Activated naive CD8-positive, alpha-beta T cell treated with anti-CD3 and anti-CD28 coated beads for 36 hours (primary cell): ENCODE measurements around the gene MORC1. TPM values are rescaled to one million over a fixed set of nuclear protein-coding genes. Genes with fewer than 3 reads are reported as not detected.

Experiments used
- total RNA-seq, 2 experiments: library from RNA; stranded (reverse); gene quantifications; one replicate each; pipeline ENCODE4 v1.2.3, GENCODE V29; 2021

MORC1 gene
- total RNA-seq, 2 experiments from 2014 or later, result not detected

Other genes with a start within 250 kb of the MORC1 start
- not detected for gene GUCA1C, start 164.3 kb downstream of the MORC1 start, total RNA-seq
- not detected for gene C3orf85, start 18.6 kb upstream of the MORC1 start, total RNA-seq
- not detected for gene DPPA2, start 198.4 kb upstream of the MORC1 start, total RNA-seq
- gene DPPA4, start 219.4 kb upstream of the MORC1 start, total RNA-seq, result 1 to 10 TPM in 1 of 2 experiments, under 1 TPM in 1; 0.54 to 1.1 TPM